Thyroid gland (tissue), 4 donors: ENCODE data around the gene FAM114A1. TPM values are rescaled to one million over a fixed set of nuclear protein-coding genes. Genes with fewer than 3 reads are reported as not detected.
A peak's percentile ranks its signal among the peaks of the same experiment; 100 is the strongest.
"Not testable (repeated sequence)": the region's sequence is repeated elsewhere in the genome, so short reads cannot be mapped to it uniquely, and the experiment has no call there.

Experiments used
- DNase-seq, 2 donors: peaks; one replicate each; pipeline ENCODE4 v3.0.0-alpha.2; 2019
- H3K27ac ChIP-seq, 3 donors: fragments of 200-600 bp; sonication (generic); 1 replicate in 2 of 3; 2 replicates in 1 of 3; pipeline ENCODE4 v1.5.1; 2016 to 2019; ENCODE audit warnings: mild to moderate bottlenecking in 1 of 3, moderate library complexity in 1 of 3
- H3K27me3 ChIP-seq: fragments of 200-600 bp; sonication (generic); one replicate; pipeline ENCODE4 v1.5.1; 2019
- H3K36me3 ChIP-seq, 2 donors: fragments of 200-600 bp; sonication (generic); one replicate each; pipeline ENCODE4 v1.5.1; 2016 to 2019
- H3K4me1 ChIP-seq, 2 donors: fragments of 200-600 bp; sonication (generic); one replicate each; pipeline ENCODE4 v1.5.1; 2017 to 2019
- H3K4me3 ChIP-seq, 3 donors: fragments of 200-600 bp; sonication (generic); replicated peaks in 1 of 3; 1 replicate in 2 of 3; 2 replicates in 1 of 3; pipeline ENCODE4 v1.5.1; 2016; ENCODE audit warnings: mild to moderate bottlenecking in 1 of 3
- H3K9me3 ChIP-seq: fragments of 200-600 bp; sonication (generic); one replicate; pipeline ENCODE4 v1.5.1; 2017
- POLR2A ChIP-seq, 2 donors: fragments of 450-650 bp; IDR thresholded peaks; one replicate each; pipeline ENCODE4 v1.6.1; 2017; ENCODE audit warnings: antibody characterized with exemption in 2 of 2, mild to moderate bottlenecking in 2 of 2, moderate library complexity in 1 of 2
- WGBS, 2 donors: methylation state at CpG; one replicate each; pipeline ENCODE4 v1.1.5; 2017; 5-methylcytosine and 5-hydroxymethylcytosine counted together
- intact Hi-C: fragments of 100-400 bp; cut with DNase I; formaldehyde crosslinking; loops from one replicate; pipeline ENCODE4 v1.15.1; 2023
- total RNA-seq, 4 donors: library from RNA; depleted of rRNA; stranded (reverse); fragments of >200 nt; gene quantifications; one replicate each; pipeline ENCODE4 v1.2.3, GENCODE V29; 2016
- TF ChIP-seq, protein P1 (sequence below), 6 experiments: fragments of 200-600 bp in 3 of 6; fragments of 450-650 bp in 3 of 6; sonication (generic) in 3 of 6; IDR thresholded peaks; one replicate each; pipeline ENCODE4 v1.5.1; 2016 to 2019; ENCODE audit warnings: antibody characterized with exemption in 6 of 6, mild to moderate bottlenecking in 2 of 6, inconsistent platforms in 1 of 6, moderate library complexity in 1 of 6

The FAM114A1 gene
- total RNA-seq, 4 donors from 2014 or later: 80.1 to 144 (median 110) TPM

DNA sequence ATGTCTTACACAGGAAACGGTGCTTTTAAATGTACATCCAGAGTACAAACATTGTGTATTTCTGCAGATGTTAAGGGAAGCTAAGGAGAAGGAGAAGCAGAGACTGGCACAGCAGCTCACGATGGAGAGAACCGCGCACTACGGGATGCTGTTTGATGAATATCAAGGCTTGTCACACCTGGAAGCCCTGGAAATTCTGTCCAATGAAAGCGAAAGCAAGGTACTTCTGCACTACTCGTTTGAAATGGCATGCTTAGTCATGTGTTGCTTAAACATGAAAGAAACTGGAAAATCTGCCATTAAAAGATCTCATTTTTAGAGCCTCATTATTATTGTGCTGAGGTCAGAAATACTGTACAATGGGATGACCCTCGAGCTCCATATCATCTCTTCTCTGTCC, 47.2 kb downstream of the FAM114A1 start:
- intact Hi-C loops: no loop called here
- WGBS, 2 donors: 60 to 74% methylated on average over 8 of the region's 8 CpGs

DNA sequence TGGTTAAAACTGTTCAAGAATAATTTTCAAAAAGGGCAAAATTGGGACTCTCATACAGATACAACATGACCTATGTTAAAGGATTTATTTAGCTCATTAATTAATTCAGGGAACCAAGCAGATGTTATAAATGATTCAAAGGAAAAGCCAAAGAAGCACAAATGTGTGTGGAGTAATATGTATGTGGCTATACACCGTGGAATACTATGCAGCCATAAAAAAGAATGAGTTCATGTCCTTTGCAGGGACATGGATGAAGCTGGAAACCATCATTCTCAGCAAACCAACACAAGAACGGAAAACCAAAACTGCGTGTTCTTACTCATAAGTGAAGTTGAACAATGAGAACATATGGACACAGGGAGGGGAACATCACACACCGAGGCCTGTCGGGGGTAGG, 48.7 kb downstream of the FAM114A1 start:
- H3K9me3 ChIP-seq, intact Hi-C loops, H3K4me3 ChIP-seq, H3K27me3 ChIP-seq, H3K27ac ChIP-seq, H3K4me1 ChIP-seq, DNase-seq: not testable (repeated sequence)
- WGBS, 2 donors: 98% methylated on average over 5 of the region's 5 CpGs
- peaks cover 25 to 56% of the 10 kb centered on the region in 2 donors for H3K36me3 ChIP-seq

More for the DNA sequence above, 47.2 kb downstream of the FAM114A1 start:
- peak; percentile 10 to 13 for DNase-seq
- Histone ChIP-seq H3K27me3 (no peaks in the 10 kb centered on the region), H3K4me3 (no peak overlapping the region), H3K9me3 (no peaks in the 10 kb centered on the region), H3K27ac (no peak overlapping the region), H3K36me3 (peaks cover 38 to 54% of the 10 kb centered on the region in 2 donors), H3K4me1 (no peaks in the 10 kb centered on the region)
- TF ChIP-seq, protein P1, sequence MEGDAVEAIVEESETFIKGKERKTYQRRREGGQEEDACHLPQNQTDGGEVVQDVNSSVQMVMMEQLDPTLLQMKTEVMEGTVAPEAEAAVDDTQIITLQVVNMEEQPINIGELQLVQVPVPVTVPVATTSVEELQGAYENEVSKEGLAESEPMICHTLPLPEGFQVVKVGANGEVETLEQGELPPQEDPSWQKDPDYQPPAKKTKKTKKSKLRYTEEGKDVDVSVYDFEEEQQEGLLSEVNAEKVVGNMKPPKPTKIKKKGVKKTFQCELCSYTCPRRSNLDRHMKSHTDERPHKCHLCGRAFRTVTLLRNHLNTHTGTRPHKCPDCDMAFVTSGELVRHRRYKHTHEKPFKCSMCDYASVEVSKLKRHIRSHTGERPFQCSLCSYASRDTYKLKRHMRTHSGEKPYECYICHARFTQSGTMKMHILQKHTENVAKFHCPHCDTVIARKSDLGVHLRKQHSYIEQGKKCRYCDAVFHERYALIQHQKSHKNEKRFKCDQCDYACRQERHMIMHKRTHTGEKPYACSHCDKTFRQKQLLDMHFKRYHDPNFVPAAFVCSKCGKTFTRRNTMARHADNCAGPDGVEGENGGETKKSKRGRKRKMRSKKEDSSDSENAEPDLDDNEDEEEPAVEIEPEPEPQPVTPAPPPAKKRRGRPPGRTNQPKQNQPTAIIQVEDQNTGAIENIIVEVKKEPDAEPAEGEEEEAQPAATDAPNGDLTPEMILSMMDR (IDR thresholded peaks at IDR 0.05): no peak
- no peak for TF ChIP-seq POLR2A (IDR thresholded peaks at IDR 0.05)

DNA sequence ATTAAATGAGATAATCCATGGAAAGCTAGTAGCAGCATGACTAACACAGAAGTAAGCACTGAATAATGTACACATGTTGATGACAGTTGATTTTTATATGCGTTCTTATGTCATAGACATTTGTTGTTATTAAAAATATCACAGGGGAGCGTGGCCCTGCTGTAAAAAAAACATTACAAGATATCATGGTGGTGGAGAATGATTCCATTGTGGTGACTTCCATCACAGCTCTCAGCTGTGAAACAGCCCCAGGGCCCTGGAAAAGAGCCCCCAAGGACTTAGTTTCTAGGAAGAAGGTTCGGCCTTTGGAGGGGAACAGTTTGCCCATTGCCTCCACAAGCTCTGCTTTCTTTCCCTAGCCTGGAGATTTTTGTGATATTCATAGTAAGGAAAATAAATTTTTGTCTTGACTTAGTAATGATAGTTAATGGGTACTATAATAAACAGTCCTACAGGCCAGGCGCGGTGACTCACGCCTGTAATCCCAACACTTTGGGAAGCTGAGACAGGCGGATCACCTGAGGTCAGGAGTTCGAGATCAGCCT, 49.9 kb downstream of the FAM114A1 start:
- no peaks in the 10 kb centered on the region for H3K9me3 ChIP-seq
- H3K27ac ChIP-seq: no peak overlapping the region
- H3K4me3 ChIP-seq: no peak overlapping the region
- intact Hi-C loops: no loop called here
- no peak for DNase-seq
- H3K27me3 ChIP-seq: no peaks in the 10 kb centered on the region
- H3K36me3 ChIP-seq: peaks cover 24 to 57% of the 10 kb centered on the region in 2 donors
- TF ChIP-seq, protein P1 (IDR thresholded peaks at IDR 0.05): no peak
- TF ChIP-seq POLR2A (IDR thresholded peaks at IDR 0.05): no peak
- H3K4me1 ChIP-seq: no peaks in the 10 kb centered on the region
- WGBS, 2 donors: 85 to 88% methylated on average over 8 of the region's 8 CpGs

DNA sequence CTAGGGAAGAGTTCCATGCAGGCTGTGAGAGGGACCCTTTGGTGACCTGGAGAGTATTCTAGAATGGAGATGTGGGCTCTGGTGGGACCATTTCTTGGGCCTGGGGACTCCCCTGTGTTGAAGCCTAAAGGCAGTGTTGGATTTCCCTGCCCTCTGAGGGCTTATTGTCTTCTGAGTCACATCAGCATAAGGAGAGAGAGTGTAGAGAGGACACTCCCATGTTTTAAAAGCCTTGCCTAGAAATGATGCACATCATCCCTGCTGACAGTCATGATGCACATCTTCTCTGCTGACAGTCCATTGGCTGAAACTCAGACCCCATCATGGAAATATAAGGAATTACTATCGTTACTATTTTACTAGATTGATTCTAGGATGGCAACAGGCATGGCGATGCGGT, 51.9 kb downstream of the FAM114A1 start:
- Histone ChIP-seq H3K36me3 (peaks cover 27 to 62% of the 10 kb centered on the region in 2 donors), H3K4me3 (no peak overlapping the region), H3K9me3 (no peaks in the 10 kb centered on the region), H3K27me3 (no peaks in the 10 kb centered on the region), H3K4me1 (no peaks in the 10 kb centered on the region), H3K27ac (no peak overlapping the region)
- no peak for TF ChIP-seq POLR2A (IDR thresholded peaks at IDR 0.05)
- TF ChIP-seq, protein P1 (IDR thresholded peaks at IDR 0.05): no peak
- intact Hi-C loops: no loop called here
- DNase-seq: no peak
- WGBS, 2 donors: 96 to 97% methylated on average over 3 of the region's 3 CpGs

DNA sequence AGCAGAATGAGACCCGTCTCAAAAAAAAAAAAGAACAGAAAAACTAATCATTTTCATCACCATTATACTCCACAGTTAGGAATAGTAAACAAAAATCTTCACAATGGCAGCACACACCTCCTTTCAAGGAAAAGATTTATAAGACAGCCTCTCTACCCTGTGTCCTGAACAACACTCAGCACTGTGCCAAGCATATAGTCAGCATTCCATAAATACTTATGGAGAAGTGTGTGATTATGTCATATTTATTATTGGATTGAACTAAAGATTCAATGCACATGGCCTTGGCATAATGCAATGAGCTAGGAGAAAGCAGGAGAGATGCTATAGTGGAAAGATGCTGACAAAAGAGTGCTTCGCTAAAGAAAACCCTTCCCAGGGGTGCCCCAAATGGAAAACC, 52.6 kb downstream of the FAM114A1 start:
- Histone ChIP-seq H3K27me3 (no peaks in the 10 kb centered on the region), H3K27ac (no peak overlapping the region), H3K4me3 (no peak overlapping the region), H3K36me3 (peaks cover 22 to 60% of the 10 kb centered on the region in 2 donors), H3K4me1 (no peaks in the 10 kb centered on the region), H3K9me3 (no peaks in the 10 kb centered on the region)
- TF ChIP-seq, protein P1 (IDR thresholded peaks at IDR 0.05): no peak
- no peak for TF ChIP-seq POLR2A (IDR thresholded peaks at IDR 0.05)
- WGBS, 2 donors: 91 to 94% methylated on average over 2 of the region's 2 CpGs
- intact Hi-C loops: no loop called here
- no peak for DNase-seq
